HepG2 (cell line): ENCODE results near the gene MAP3K21. TPM values are rescaled to one million over a fixed set of nuclear protein-coding genes. Genes with fewer than 3 reads are reported as not detected.

Experiments used
- ATAC-seq: fragments of 200-7000 bp; cut with Tn5 transposase; 3 replicates; pipeline ENCODE4 v1.9.1; 2020; ENCODE audit warnings: mild to moderate bottlenecking, moderate library complexity
- BruUV-seq: library from RNA; stranded (reverse); fragments of 400-500 nt; replicated peaks from 2 replicates; lab custom pipeline; 2021; lab: Mats Ljungman, UMichigan
- CTCF ChIA-PET: fragments of 300-600 bp; formaldehyde crosslinking; extraction: SDS; loops from one replicate; lab custom pipeline; 2021; ENCODE audit warnings: low total read pairs, inconsistent platforms, low intra/inter-chr PET ratio; lab: Yijun Ruan, JAX
- POLR2A ChIA-PET: fragments of 350-600 bp; sonication (Branson Sonifier 250); formaldehyde crosslinking; loops from one replicate; lab custom pipeline; 2020; ENCODE audit warnings: antibody characterized with exemption, inconsistent platforms; lab: Yijun Ruan, JAX
- DNase-seq: peaks from one replicate; pipeline ENCODE4 v3.0.0-alpha.2; 2015; ENCODE audit warnings: low spot score
- FAIRE-seq: peaks from 3 replicates; lab custom pipeline; 2011; peaks lifted over from hg19 to GRCh38; lab: Jason Lieb, UNC
- H2AFZ ChIP-seq: one replicate; pipeline ENCODE4 v1.6.1; 2011; ENCODE audit warnings: low read length, inconsistent platforms
- H3K27ac ChIP-seq: fragments of 300-600 bp; 3 replicates; pipeline ENCODE4 v1.8.0; 2011; ENCODE audit warnings: mixed run types, mild to moderate bottlenecking, mixed read lengths, low read length, inconsistent platforms; ENCODE audit not compliant: insufficient read depth; ENCODE audit errors: extremely low read length
- H3K27me3 ChIP-seq, 2 experiments: fragments of 200-600 bp in 1 of 2; 2 replicates in 1 of 2; 3 replicates in 1 of 2; pipeline versions ENCODE4 v1.6.0 to v1.8.0; 2011; ENCODE audit warnings: low read length in 2 of 2, mild to moderate bottlenecking in 2 of 2, moderate library complexity in 2 of 2, inconsistent platforms in 1 of 2; ENCODE audit not compliant: insufficient read depth in 2 of 2, control insufficient read depth in 1 of 2
- H3K36me3 ChIP-seq, 2 experiments: fragments of 200-600 bp in 1 of 2; replicated peaks in 1 of 2; 2 replicates in 1 of 2; 3 replicates in 1 of 2; pipeline versions ENCODE4 v1.5.1 to v1.8.0; 2011; ENCODE audit warnings: low read length in 2 of 2, inconsistent platforms in 1 of 2; ENCODE audit not compliant: insufficient read depth in 2 of 2, control insufficient read depth in 1 of 2
- H3K4me1 ChIP-seq: 2 replicates; pipeline ENCODE4 v1.5.1; 2012; ENCODE audit warnings: low read length, inconsistent platforms; ENCODE audit not compliant: insufficient read depth
- H3K4me2 ChIP-seq: 2 replicates; pipeline ENCODE4 v1.6.0; 2011; ENCODE audit warnings: low read depth, low read length, inconsistent platforms
- H3K4me3 ChIP-seq, 3 experiments: fragments of 200-600 bp in 1 of 3; sonication (generic), shearing (Covaris generic) in 1 of 3; replicated peaks in 1 of 3; 2 replicates each; pipeline ENCODE4 v1.5.1; 2011 to 2016; ENCODE audit warnings: low read length in 3 of 3, inconsistent platforms in 2 of 3, low read depth in 2 of 3, mild to moderate bottlenecking in 2 of 3, control low read depth in 1 of 3, mixed read lengths in 1 of 3; ENCODE audit not compliant: insufficient read depth in 1 of 3
- H3K79me2 ChIP-seq: one replicate; pipeline ENCODE4 v1.6.1; 2011; ENCODE audit warnings: low read length, inconsistent platforms; ENCODE audit not compliant: insufficient read depth
- H3K9ac ChIP-seq: 2 replicates; pipeline ENCODE4 v1.6.0; 2011; ENCODE audit warnings: mild to moderate bottlenecking, low read depth, low read length, inconsistent platforms; ENCODE audit not compliant: insufficient read depth
- H3K9me3 ChIP-seq: 2 replicates; pipeline ENCODE4 v1.5.1; 2012; ENCODE audit warnings: mild to moderate bottlenecking, low read length
- H4K20me1 ChIP-seq: 2 replicates; pipeline ENCODE4 v1.6.0; 2011; ENCODE audit warnings: inconsistent platforms, mild to moderate bottlenecking, low read length, moderate library complexity; ENCODE audit not compliant: insufficient read depth
- FOXK2 ChIP-seq: fragments of 450-650 bp; IDR thresholded peaks from 2 replicates; pipeline ENCODE4 v1.6.1; 2016
- NFYB ChIP-seq: sonication (generic); formaldehyde crosslinking; IDR thresholded peaks from 2 replicates; pipeline ENCODE4 v1.4.0; 2020; ENCODE audit warnings: missing genetic modification reagents
- REPIN1 ChIP-seq: sonication (generic); formaldehyde crosslinking; IDR thresholded peaks from 2 replicates; pipeline ENCODE4 v1.8.0; 2022; ENCODE audit warnings: missing genetic modification reagents, low read depth, mild to moderate bottlenecking, borderline replicate concordance
- SMAD1 ChIP-seq: sonication (generic); formaldehyde crosslinking; IDR thresholded peaks from 2 replicates; pipeline ENCODE4 v1.4.0; 2020; ENCODE audit warnings: missing genetic modification reagents, low read depth, mild to moderate bottlenecking, borderline replicate concordance
- TCF7 ChIP-seq: sonication (generic); IDR thresholded peaks from 2 replicates; pipeline ENCODE4 v1.6.1; 2016; ENCODE audit warnings: antibody characterized with exemption, low read depth
- ZNF567 ChIP-seq: sonication (generic); formaldehyde crosslinking; IDR thresholded peaks from 2 replicates; pipeline ENCODE4 v1.8.1; 2023; ENCODE audit warnings: mild to moderate bottlenecking, missing genetic modification reagents, borderline replicate concordance
- ZSCAN20 ChIP-seq: sonication (generic); formaldehyde crosslinking; IDR thresholded peaks from 2 replicates; pipeline ENCODE4 v1.4.0; 2020; ENCODE audit warnings: missing genetic modification reagents, mild to moderate bottlenecking, borderline replicate concordance
- WGBS: methylation state at CpG from one replicate; pipeline ENCODE4 v1.1.6; 2017; ENCODE audit warnings: low lambda C conversion rate; 5-methylcytosine and 5-hydroxymethylcytosine counted together
- in situ Hi-C: cut with HindIII; loops from 2 replicates; pipeline ENCODE4 v1.10.0; 2017; ENCODE audit warnings: low pct_unique_long_range_greater_than_20kb; ENCODE audit not compliant: extremely low pct_ligation_motif_present
- intact Hi-C: fragments of 100-400 bp; cut with micrococcal nuclease; formaldehyde crosslinking; loops from one replicate; pipeline ENCODE4 v1.10.0; 2022; ENCODE audit not compliant: unreplicated experiment
- polyA plus RNA-seq, 8 experiments: library from polyadenylated mRNA; depleted of rRNA in 3 of 8; stranded (reverse) in 7 of 8; unstranded in 1 of 8; fragments of >200 nt; fragmentation: Illumina TruSeq in 4 of 8; extraction: Trizol in 4 of 8; gene quantifications; 2 replicates each; pipeline versions ENCODE4 v1.2.1 to v1.2.3, GENCODE V29; 2011 to 2016; ENCODE audit warnings: low read depth in 4 of 8, missing spikeins in 1 of 8, mixed read lengths in 1 of 8; ENCODE audit not compliant: insufficient read depth in 1 of 8
- total RNA-seq, 5 experiments: library from RNA; depleted of rRNA; stranded (reverse); fragments of >200 nt; fragmentation: Illumina TruSeq; extraction: Trizol; gene quantifications; 2 replicates each; pipeline ENCODE4 v1.2.3, GENCODE V29; 2016; ENCODE audit warnings: low read depth in 1 of 5
- TF ChIP-seq, protein P1 (sequence below): IDR thresholded peaks from 2 replicates; pipeline ENCODE4 v1.6.1; 2012; ENCODE audit warnings: inconsistent platforms
- TF ChIP-seq, protein P2 (sequence below): IDR thresholded peaks from 2 replicates; pipeline ENCODE4 v1.6.1; 2016; ENCODE audit warnings: control low read depth

Gene MAP3K21
- total and polyA plus RNA-seq, 2 of the 13 experiments (the other 11 are each of a cell fraction or from before 2014, with no cell fraction given), result not detected

DNA sequence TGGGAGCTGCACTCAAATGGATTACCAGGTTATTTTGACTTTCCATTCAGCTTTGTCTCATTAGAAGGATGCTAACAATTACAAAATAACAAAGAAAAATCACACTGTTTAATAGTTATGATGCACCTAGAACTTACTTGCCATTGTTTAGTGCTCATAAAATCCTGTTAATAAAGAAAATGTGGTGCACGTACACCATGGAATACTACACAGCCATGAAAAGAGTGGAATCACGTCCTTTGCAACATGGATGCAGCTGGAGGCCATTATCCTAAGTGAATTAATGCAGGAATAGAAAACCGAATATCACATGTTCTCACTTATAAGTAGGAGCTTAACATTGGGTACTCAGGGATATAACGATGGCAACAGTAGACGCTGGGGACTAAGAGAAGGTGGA lies 19.8 kb downstream of the MAP3K21 start (continued):
- no peak for TF ChIP-seq ZSCAN20
- no peak for TF ChIP-seq REPIN1
- TF ChIP-seq NFYB (CRISPR knock-in tag), result no peak
- TF ChIP-seq, protein P1, sequence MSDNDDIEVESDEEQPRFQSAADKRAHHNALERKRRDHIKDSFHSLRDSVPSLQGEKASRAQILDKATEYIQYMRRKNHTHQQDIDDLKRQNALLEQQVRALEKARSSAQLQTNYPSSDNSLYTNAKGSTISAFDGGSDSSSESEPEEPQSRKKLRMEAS, result no peak
- TF ChIP-seq, protein P2, sequence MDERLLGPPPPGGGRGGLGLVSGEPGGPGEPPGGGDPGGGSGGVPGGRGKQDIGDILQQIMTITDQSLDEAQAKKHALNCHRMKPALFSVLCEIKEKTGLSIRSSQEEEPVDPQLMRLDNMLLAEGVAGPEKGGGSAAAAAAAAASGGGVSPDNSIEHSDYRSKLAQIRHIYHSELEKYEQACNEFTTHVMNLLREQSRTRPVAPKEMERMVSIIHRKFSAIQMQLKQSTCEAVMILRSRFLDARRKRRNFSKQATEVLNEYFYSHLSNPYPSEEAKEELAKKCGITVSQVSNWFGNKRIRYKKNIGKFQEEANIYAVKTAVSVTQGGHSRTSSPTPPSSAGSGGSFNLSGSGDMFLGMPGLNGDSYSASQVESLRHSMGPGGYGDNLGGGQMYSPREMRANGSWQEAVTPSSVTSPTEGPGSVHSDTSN (CRISPR knock-in tag), result no peak
- TF ChIP-seq FOXK2, result no peak

DNA sequence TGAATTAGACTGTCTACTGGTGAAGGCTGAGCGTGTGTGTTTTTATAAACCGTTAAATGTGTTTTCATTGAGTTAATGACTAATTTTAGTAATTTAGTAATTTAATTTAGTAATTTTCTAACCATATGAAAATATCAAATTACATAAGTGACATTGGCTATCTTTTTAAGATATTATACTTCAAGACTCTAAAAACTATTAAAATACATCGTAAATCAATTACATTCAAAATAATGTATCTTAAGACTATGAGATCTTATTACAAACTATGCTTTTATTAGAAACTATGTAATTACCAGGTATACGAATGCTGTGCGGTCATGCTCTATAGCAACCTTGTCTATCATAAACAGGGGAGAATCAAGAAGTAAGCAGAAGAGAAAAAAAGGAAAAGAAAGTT lies 21.6 kb downstream of the MAP3K21 start:
- no peak overlapping the region for H3K4me2 ChIP-seq
- in situ Hi-C loops, result no loop called here
- intact Hi-C loops, result no loop called here
- H3K36me3 ChIP-seq, result no peaks in the 10 kb centered on the region
- no peak overlapping the region for H3K9ac ChIP-seq
- no TSS peak for BruUV-seq
- no peaks in the 10 kb centered on the region for H3K4me1 ChIP-seq
- ChIA-PET CTCF (no interaction called here), POLR2A (no interaction called here)
- no peak overlapping the region for H3K4me3 ChIP-seq
- DNase-seq, result no peak
- no peaks in the 10 kb centered on the region for H4K20me1 ChIP-seq
- no peak overlapping the region for H2AFZ ChIP-seq
- no peaks in the 10 kb centered on the region for H3K79me2 ChIP-seq
- H3K27ac ChIP-seq, result no peak overlapping the region
- no peak for FAIRE-seq
- H3K9me3 ChIP-seq, result no peaks in the 10 kb centered on the region
- no peak for TF ChIP-seq ZNF567 (CRISPR knock-in tag)
- no peak for TF ChIP-seq SMAD1 (CRISPR knock-in tag)
- TF ChIP-seq TCF7, result no peak
- no peaks in the 10 kb centered on the region for H3K27me3 ChIP-seq
- no peak for ATAC-seq
- whole genome bisulfite sequencing, result 40% methylated on average over 5 of the region's 5 CpGs
